Measurements from ENCODE around the gene BTK. TPM values are rescaled to one million over a fixed set of nuclear protein-coding genes. Genes with fewer than 3 reads are reported as not detected.

The BTK gene
- total RNA-seq: 10 to 100 TPM in 3 of 4 donors, 1 to 10 TPM in 1; 7.7 to 18.7 (median 12.4) TPM

- no peak for DNase-seq (ENCODE audit: low spot score)
- no peak for TF ChIP-seq CTCF (IDR thresholded peaks at IDR 0.05)
- ATAC-seq (ENCODE audit: low FRiP score): no peak
Observed at GRCh38 chrX:101385795-101386541, at the start of gene BTK. Gene BTK, minus strand, starts transcription at chrX:101386191. Its CDS starts 10,907 bp downstream, at chrX:101375284.

- TF ChIP-seq CTCF (IDR thresholded peaks at IDR 0.05): no peak
- no peak for DNase-seq (ENCODE audit: low spot score)
- no peak for ATAC-seq (ENCODE audit: low FRiP score)
Observed at GRCh38 chrX:101430457-101431078, 44.6 kb upstream of the BTK start.

- ATAC-seq (ENCODE audit: low FRiP score): peak; percentile 44
- no peak for DNase-seq (ENCODE audit: low spot score)
- no peak for TF ChIP-seq CTCF (IDR thresholded peaks at IDR 0.05)
Observed at GRCh38 chrX:101429934-101430333, 43.9 kb upstream of the BTK start.

- no peak for DNase-seq (ENCODE audit: low spot score)
- no peak for TF ChIP-seq CTCF (IDR thresholded peaks at IDR 0.05)
- no peak for ATAC-seq (ENCODE audit: low FRiP score)
Observed at GRCh38 chrX:101427954-101428353, 42.0 kb upstream of the BTK start.

GRCh38 chrX:101419489-101419888, 33.5 kb upstream of the BTK start:
- DNase-seq (ENCODE audit: low spot score): no peak
- TF ChIP-seq CTCF (IDR thresholded peaks at IDR 0.05): no peak
- no peak for ATAC-seq (ENCODE audit: low FRiP score)

GRCh38 chrX:101417981-101418841, 32.2 kb upstream of the BTK start:
- DNase-seq (ENCODE audit: low spot score): no peak
- no peak for ATAC-seq (ENCODE audit: low FRiP score)
- TF ChIP-seq CTCF (IDR thresholded peaks at IDR 0.05): no peak

Measured in omental fat pad (tissue), 4 donors.